M059J (cell line): ENCODE measurements around the gene ADGRG6. TPM values are rescaled to one million over a fixed set of nuclear protein-coding genes. Genes with fewer than 3 reads are reported as not detected.
"Not testable (repeated sequence)": the region's sequence is repeated elsewhere in the genome, so short reads cannot be mapped to it uniquely, and the experiment has no call there.

ENCODE experiments used
- DNase-seq: peaks from one replicate; pipeline ENCODE4 v3.0.0-alpha.2; 2012; ENCODE audit warnings: low read depth
- total RNA-seq: library from RNA; depleted of rRNA; stranded (reverse); fragments of >200 nt; shearing (Covaris generic); gene quantifications from 2 replicates; pipeline ENCODE4 v1.2.3, GENCODE V29; 2014

ADGRG6 gene
- total RNA-seq, 1 experiment from 2014 or later, result 8.8 TPM

DNA sequence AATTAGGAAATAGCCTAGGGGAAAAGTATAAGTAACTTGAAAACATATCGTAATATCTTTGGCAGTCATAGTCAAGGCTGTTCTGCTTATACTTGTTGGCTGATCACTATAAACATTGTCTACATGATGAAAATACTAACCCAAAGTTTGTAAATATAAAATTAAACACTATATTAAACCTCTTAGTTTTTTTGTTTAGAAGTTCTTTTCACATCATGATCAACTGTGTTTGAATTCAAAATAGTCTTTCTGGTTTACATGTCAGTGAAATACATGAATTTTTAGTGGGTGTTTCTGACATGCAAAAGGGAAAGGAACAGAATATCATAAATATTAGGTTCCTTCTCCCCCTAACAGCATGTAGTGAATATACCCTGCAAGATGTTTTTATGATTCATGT lies 43.5 kb downstream of the ADGRG6 start:
- no peak for DNase-seq

DNA sequence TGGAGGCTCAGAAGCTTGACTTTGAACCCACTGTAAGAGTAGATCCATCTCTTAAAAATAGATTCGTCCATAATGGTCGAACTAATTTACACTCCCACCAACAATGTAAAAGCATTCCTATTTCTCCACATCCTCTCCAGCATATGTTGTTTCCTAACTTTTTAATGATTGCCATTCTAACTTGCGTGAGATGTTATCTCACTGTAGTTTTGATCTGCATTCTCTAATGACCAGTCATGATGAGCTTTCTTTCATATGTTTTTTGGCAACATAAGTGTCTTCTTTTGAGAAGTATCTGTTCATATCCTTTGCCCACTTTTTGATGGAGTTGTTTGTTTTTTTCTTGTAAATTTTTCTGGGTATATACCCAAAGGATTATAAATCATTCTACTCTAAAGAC lies 44.4 kb downstream of the ADGRG6 start:
- not testable (repeated sequence) for DNase-seq

DNA sequence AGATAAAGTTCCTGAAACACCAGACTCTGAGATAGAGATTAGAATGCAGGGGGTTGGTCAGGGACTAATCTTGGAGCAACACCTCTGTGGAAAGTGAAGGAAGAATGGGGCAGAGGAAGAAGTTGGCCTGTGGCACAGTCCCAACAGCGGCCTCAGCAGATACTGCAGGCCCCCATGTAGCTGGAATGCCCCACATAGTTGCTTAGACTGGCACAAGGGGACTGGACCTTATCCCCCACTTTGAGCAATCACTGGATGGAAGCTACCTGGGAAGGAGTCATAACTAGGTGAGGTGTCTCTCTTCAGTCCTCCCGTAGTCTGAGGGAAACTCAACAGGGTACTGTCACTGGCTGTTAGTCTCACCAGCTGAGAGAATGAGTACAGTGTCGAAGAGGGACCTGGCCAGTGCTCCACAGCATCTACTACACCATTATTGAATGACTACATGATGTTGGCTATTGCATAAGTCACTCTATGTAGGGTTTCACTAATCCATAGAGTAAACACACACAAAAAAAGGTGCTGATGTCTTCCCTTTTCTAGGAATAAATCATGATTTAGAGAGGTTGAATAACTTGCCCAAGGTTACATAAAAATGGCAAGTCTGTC lies 47.5 kb downstream of the ADGRG6 start:
- DNase-seq, result no peak

- DNase-seq, result no peak
Observed at GRCh38 chr6:142350309-142350708, 48.5 kb downstream of the ADGRG6 start.

GRCh38 chr6:142353690-142354089 lies 51.9 kb downstream of the ADGRG6 start:
- DNase-seq, result no peak

DNA sequence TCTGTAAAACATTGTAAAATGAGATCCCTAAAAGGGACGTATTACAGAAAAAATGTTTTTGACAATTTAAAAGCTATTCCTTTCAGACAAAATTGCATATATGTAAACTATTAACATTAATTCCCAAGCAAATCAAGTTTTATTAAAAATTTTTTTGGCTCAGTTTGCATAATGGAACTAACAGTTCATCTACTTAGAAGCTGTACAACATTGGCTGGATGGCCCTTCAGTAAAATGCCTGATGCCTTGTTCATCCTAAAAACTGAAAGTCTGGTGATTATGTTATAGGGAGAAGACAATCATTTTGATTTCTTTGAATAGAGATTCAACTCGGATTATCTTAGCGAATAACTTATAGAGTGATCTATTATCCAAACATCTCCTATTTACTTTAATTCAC lies 52.8 kb downstream of the ADGRG6 start:
- DNase-seq, result no peak

- DNase-seq, result peak; percentile 13
Observed at GRCh38 chr6:142355520-142356174, 53.8 kb downstream of the ADGRG6 start.

DNA sequence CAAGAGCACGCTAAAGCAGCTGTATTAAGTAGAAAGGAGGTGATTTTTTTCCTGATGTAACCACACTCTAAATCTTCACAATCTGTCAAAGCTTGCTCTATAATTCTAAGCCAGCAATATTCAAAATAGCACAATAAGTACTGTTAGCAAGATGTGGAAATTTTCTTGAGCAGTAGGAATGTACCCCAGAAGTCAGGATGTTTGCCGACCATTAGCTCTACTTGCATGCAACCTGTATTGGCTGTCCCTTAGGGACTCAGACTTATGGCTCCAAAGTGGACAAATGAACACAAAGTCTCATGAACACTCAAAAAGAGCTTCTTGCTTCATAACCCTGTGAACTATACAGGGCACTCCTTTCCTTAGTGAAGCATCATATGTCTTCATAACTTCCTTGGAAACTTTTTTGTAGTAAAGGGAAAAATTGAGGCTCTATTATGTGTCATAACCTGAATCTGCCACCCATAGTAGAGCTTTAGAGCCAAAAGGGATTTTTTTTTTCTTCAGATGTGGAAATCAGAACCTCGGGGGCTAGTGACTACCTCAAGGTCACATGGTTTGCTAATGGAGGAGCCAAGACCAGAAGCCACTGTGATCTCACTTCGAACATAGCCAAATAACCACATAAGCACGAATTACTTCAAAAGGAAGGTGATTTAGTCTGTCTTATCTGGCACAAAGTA lies 54.5 kb downstream of the ADGRG6 start:
- peak; percentile 39 for DNase-seq

GRCh38 chr6:142356884-142357225 lies 55.0 kb downstream of the ADGRG6 start:
- no peak for DNase-seq

- peak; percentile 26 for DNase-seq
Observed at GRCh38 chr6:142357879-142358278, 56.1 kb downstream of the ADGRG6 start.

- peak; percentile 9 for DNase-seq
Observed at GRCh38 chr6:142359271-142359960, 57.6 kb downstream of the ADGRG6 start.

GRCh38 chr6:142361345-142361744 lies 59.5 kb downstream of the ADGRG6 start:
- no peak for DNase-seq

DNA sequence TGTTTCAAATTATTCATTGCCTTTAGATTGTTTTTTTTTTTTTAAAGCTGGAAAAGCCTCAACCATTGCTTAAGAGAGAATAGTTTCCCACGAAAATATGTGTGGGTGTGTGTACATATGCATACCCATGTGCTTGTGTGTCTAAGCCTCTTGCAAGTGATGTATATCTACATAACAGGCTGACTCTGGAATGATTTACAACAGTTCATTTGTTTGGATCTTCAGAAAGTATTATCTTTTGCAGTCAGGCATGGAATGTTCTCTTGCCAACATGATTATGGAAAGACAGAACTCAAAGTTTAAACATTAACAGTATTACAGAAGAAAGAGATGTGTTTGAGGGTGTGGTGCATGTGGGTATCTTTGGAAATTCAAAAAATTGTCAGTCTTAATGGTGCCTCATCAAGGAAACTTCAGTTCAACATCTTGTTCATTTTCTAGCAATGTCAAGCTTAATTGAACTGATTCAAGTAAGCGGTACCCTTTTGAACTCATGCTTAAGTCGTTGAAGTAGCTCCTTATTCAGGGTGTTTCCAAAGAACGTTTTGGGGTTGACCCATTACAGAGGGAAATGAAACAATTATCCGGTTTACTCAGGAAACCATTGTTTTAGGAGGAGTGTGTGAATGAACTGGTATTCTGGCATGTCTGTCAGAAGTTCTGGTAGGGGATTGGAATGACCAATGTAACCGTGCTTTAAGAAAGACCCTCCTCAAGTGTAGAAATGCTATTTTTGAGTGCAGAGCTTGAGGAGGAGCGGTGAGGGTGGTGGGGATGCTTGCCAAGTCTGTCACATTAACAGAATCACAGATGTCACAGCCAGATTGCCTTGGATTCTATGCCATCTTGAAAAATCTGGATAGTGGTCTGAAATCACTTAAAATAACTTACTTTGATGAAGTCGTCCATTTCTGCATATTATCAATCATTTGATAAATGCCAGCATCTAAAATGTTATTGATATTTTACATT lies 60.3 kb downstream of the ADGRG6 start:
- DNase-seq, result no peak

DNA sequence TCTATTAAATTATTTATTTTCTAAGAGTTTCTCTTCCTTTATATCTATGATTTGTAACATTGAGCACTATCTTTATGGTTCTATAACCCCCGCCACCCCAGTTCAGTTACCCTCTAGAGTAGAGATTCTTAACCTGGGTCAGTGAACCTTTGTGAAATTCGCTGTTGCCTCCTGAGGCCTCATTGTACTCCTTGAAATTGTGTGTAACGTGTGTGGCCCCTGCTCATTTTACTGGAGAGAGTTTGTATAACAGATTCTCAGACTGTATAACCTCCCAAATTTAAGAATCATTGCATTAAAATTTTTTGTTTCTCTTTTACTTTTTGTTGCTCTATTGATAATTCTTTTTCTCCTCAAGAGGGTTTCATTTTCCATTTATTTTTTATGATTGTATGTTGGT lies 65.3 kb downstream of the ADGRG6 start:
- DNase-seq, result no peak

GRCh38 chr6:142367501-142368018 lies 65.8 kb downstream of the ADGRG6 start:
- no peak for DNase-seq

DNA sequence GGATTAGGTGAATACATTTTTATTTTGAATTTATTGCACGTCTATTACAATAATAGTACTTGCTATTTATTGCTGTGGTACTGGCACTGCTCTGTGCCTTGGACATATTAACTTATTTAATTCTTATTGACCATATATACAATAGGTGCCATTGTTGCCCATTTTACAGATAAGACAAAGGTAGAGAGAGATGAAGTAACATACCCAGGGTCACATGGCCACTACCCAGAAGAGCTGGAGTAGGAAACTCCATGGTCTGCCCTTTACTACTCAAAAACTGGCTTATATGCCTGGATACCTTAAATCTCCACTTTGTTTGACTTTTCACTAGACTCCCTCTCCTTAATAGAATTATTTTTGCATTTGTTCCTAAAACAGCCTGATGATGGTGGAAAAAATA lies 67.5 kb downstream of the ADGRG6 start:
- DNase-seq, result no peak

- DNase-seq, result peak; percentile 93
Observed at GRCh38 chr6:142372348-142372747, 70.5 kb downstream of the ADGRG6 start.

- DNase-seq, result peak; percentile 79
Observed at GRCh38 chr6:142373268-142374090, 71.7 kb downstream of the ADGRG6 start.

DNA sequence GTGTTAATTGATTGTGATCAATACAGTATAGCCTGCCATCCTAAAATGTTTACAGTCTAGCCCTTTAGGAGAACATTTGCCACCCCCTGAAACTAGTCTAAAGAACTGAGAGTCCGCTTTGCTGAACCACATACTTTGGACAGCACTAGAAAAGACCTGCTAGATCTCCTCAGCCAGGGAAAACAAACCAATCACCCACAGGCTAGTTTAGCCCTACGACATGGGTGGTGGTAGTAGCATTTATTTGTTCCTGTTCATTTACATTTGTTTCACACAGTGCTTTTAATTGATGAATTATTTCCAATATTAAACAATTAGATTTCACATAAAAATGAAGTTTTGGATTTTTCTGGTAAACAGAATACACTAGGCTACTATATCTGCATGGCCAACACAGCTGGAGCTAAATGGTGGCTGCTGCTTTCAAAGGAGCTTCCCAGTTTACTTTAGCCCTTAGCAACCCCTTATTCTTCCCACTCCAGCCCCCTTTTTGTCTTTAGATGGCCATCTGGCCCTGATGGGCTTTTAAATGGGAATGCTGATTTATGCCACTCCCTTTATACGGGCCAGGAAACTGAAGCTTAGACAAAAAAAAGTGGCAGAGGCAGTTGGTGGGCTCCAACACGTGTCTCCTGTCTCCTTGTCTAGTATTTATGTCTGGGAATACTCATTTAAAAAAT lies 72.4 kb downstream of the ADGRG6 start:
- peak; percentile 21 for DNase-seq
